H9 (cell line): Measurements from ENCODE around the gene DDX51. TPM values are rescaled to one million over a fixed set of nuclear protein-coding genes. Genes with fewer than 3 reads are reported as not detected.

Experiments
- DNase-seq: peaks from one replicate; pipeline ENCODE4 v3.0.0-alpha.2; 2017
- H2AFZ ChIP-seq: one replicate; pipeline ENCODE4 v1.6.1; 2013; ENCODE audit warnings: mild to moderate bottlenecking, low read length, control low read depth, moderate library complexity
- H2AK5ac ChIP-seq: 2 replicates; pipeline ENCODE4 v1.6.1; 2013; ENCODE audit warnings: low read length, control low read depth, mixed read lengths; ENCODE audit not compliant: insufficient read length
- H2BK120ac ChIP-seq: one replicate; pipeline ENCODE4 v1.6.1; 2013; ENCODE audit warnings: low read depth, mild to moderate bottlenecking, low read length, control low read depth, inconsistent platforms; ENCODE audit not compliant: poor library complexity, severe bottlenecking
- H2BK12ac ChIP-seq: 2 replicates; pipeline ENCODE4 v1.6.1; 2013; ENCODE audit warnings: low read length, control low read depth, mixed read lengths, low read depth; ENCODE audit not compliant: insufficient read length
- H2BK15ac ChIP-seq: 2 replicates; pipeline ENCODE4 v1.6.1; 2013; ENCODE audit warnings: low read depth, low read length, control low read depth
- H2BK20ac ChIP-seq: one replicate; pipeline ENCODE4 v1.6.1; 2013; ENCODE audit warnings: low read depth, mild to moderate bottlenecking, low read length, control low read depth, inconsistent platforms; ENCODE audit not compliant: poor library complexity, severe bottlenecking
- H2BK5ac ChIP-seq: 2 replicates; pipeline ENCODE4 v1.6.1; 2013; ENCODE audit warnings: low read length, control low read depth, mixed read lengths; ENCODE audit not compliant: insufficient read length
- H3K14ac ChIP-seq: 2 replicates; pipeline ENCODE4 v1.6.1; 2013; ENCODE audit warnings: low read length, control low read depth; ENCODE audit not compliant: insufficient read depth
- H3K18ac ChIP-seq: 2 replicates; pipeline ENCODE4 v1.6.1; 2013; ENCODE audit warnings: low read depth, mild to moderate bottlenecking, mixed read lengths, low read length, control low read depth; ENCODE audit not compliant: insufficient read length
- H3K23ac ChIP-seq: 2 replicates; pipeline ENCODE4 v1.6.1; 2013; ENCODE audit warnings: low read length, control low read depth, mixed read lengths, low read depth; ENCODE audit not compliant: insufficient read length
- H3K23me2 ChIP-seq: 2 replicates; pipeline ENCODE4 v1.6.1; 2013; ENCODE audit warnings: low read depth, mild to moderate bottlenecking, mixed read lengths, low read length, control low read depth; ENCODE audit not compliant: insufficient read length, poor library complexity, severe bottlenecking
- H3K27ac ChIP-seq: 2 replicates; pipeline ENCODE4 v1.5.1; 2013; ENCODE audit warnings: low read length, control low read depth, mixed read lengths, low read depth; ENCODE audit not compliant: insufficient read length
- H3K27me3 ChIP-seq: 2 replicates; pipeline ENCODE4 v1.6.1; 2013; ENCODE audit warnings: low read length, control low read depth, inconsistent platforms; ENCODE audit not compliant: insufficient read depth
- H3K4ac ChIP-seq: 2 replicates; pipeline ENCODE4 v1.6.1; 2013; ENCODE audit warnings: low read depth, mild to moderate bottlenecking, control low read depth, inconsistent platforms, low read length, moderate library complexity
- H3K4me1 ChIP-seq: 2 replicates; pipeline ENCODE4 v1.6.1; 2013; ENCODE audit warnings: low read length, control low read depth, inconsistent platforms; ENCODE audit not compliant: insufficient read depth
- H3K4me2 ChIP-seq: 2 replicates; pipeline ENCODE4 v1.6.1; 2013; ENCODE audit warnings: low read length, control low read depth, mixed read lengths; ENCODE audit not compliant: insufficient read length, insufficient read depth
- H3K56ac ChIP-seq: 2 replicates; pipeline ENCODE4 v1.6.1; 2013; ENCODE audit warnings: low read depth, mild to moderate bottlenecking, mixed read lengths, low read length, control low read depth; ENCODE audit not compliant: insufficient read length
- H3K79me1 ChIP-seq: 2 replicates; pipeline ENCODE4 v1.6.1; 2013; ENCODE audit warnings: low read depth, mild to moderate bottlenecking, moderate library complexity, low read length, control low read depth, inconsistent platforms; ENCODE audit not compliant: insufficient read depth, poor library complexity, severe bottlenecking
- H3K79me2 ChIP-seq: 2 replicates; pipeline ENCODE4 v1.6.1; 2013; ENCODE audit warnings: low read length, control low read depth, inconsistent platforms; ENCODE audit not compliant: insufficient read depth
- H3K9ac ChIP-seq: 2 replicates; pipeline ENCODE4 v1.6.1; 2013; ENCODE audit warnings: low read length, control low read depth, mixed read lengths; ENCODE audit not compliant: insufficient read length; ENCODE audit errors: extremely low read depth
- H3K9me3 ChIP-seq: one replicate; pipeline ENCODE4 v1.6.1; 2013; ENCODE audit warnings: low read depth, low read length, inconsistent platforms; ENCODE audit not compliant: control insufficient read depth
- H3T11ph ChIP-seq: one replicate; pipeline ENCODE4 v1.6.1; 2013; ENCODE audit warnings: mild to moderate bottlenecking, low read length, control low read depth, inconsistent platforms
- H4K20me1 ChIP-seq: one replicate; pipeline ENCODE4 v1.6.1; 2013; ENCODE audit not compliant: control insufficient read depth, insufficient read length, insufficient read depth
- H4K5ac ChIP-seq: 2 replicates; pipeline ENCODE4 v1.6.1; 2013; ENCODE audit warnings: low read depth, mild to moderate bottlenecking, mixed read lengths, low read length, control low read depth; ENCODE audit not compliant: insufficient read length
- H4K8ac ChIP-seq: replicated peaks from 2 replicates; pipeline ENCODE4 v1.6.1; 2013; ENCODE audit warnings: low read length, control low read depth, mixed read lengths, low read depth; ENCODE audit not compliant: insufficient read length
- H4K91ac ChIP-seq: 2 replicates; pipeline ENCODE4 v1.6.1; 2013; ENCODE audit warnings: low read depth, mild to moderate bottlenecking, moderate library complexity, mixed read lengths, low read length, control low read depth; ENCODE audit not compliant: insufficient read length
- H3K27ac Mint-ChIP-seq, 3 experiments: 2 replicates in 2 of 3; 3 replicates in 1 of 3; pipeline ENCODE4 v1.8.0; 2020 to 2021; ENCODE audit warnings: mixed read lengths in 3 of 3, mild to moderate bottlenecking in 1 of 3, moderate library complexity in 1 of 3
- H3K27me3 Mint-ChIP-seq: 2 replicates; pipeline ENCODE4 v1.8.0; 2021; ENCODE audit warnings: low read depth, mild to moderate bottlenecking, moderate library complexity, mixed read lengths
- H3K36me3 Mint-ChIP-seq, 3 experiments: 2 replicates in 2 of 3; 3 replicates in 1 of 3; pipeline ENCODE4 v1.8.0; 2020 to 2021; ENCODE audit warnings: low read depth in 3 of 3, mixed read lengths in 3 of 3; ENCODE audit not compliant: insufficient read depth in 1 of 3
- H3K4me1 Mint-ChIP-seq, 2 experiments: 2 replicates each; pipeline ENCODE4 v1.8.0; 2020; ENCODE audit warnings: mixed read lengths in 2 of 2
- H3K4me3 Mint-ChIP-seq, 2 experiments: 2 replicates in 1 of 2; 3 replicates in 1 of 2; pipeline ENCODE4 v1.8.0; 2020 to 2021; ENCODE audit warnings: mild to moderate bottlenecking in 2 of 2, mixed read lengths in 2 of 2, moderate library complexity in 1 of 2
- H3K9me3 Mint-ChIP-seq, 2 experiments: 2 replicates in 1 of 2; 3 replicates in 1 of 2; pipeline ENCODE4 v1.8.0; 2020; ENCODE audit warnings: mild to moderate bottlenecking in 2 of 2, mixed read lengths in 2 of 2, moderate library complexity in 1 of 2
- CTCF ChIP-seq: fragments of 200-600 bp; sonication (generic); conservative IDR thresholded peaks from 3 replicates; pipeline ENCODE4 v1.8.0; 2021; ENCODE audit warnings: antibody characterized with exemption, mild to moderate bottlenecking
- WGBS: extraction: QIAGEN DNeasy Blood & Tissue Kit; methylation state at CpG from one replicate; pipeline ENCODE4 v1.1.7; 2013; ENCODE audit warnings: missing lambda C conversion rate, low lambda C conversion rate, mixed read lengths; ENCODE audit not compliant: insufficient read length; ENCODE audit errors: extremely low coverage; 5-methylcytosine and 5-hydroxymethylcytosine counted together
- total RNA-seq: library from RNA; stranded (reverse); gene quantifications from 2 replicates; pipeline ENCODE4 v1.2.1, GENCODE V29; 2021

DDX51 gene
- total RNA-seq, 1 experiment from 2014 or later = 37.9 TPM

- no peaks in the 10 kb centered on the region for H3K79me1 ChIP-seq
- peaks cover 2 to 3% of the 10 kb centered on the region in 2 experiments; a peak in 4 of 5 replicates for H3K9me3 Mint-ChIP-seq
- no peak overlapping the region for H2AK5ac ChIP-seq
- TF ChIP-seq CTCF = no peak
- no peak overlapping the region for H4K5ac ChIP-seq
- H3K27me3 Mint-ChIP-seq = peaks cover 35% of the 10 kb centered on the region
- no peak overlapping the region for H3T11ph ChIP-seq
- no peak overlapping the region for H3K23ac ChIP-seq
- no peaks in the 10 kb centered on the region for H3K79me2 ChIP-seq
- H2BK5ac ChIP-seq = no peak overlapping the region
- H3K56ac ChIP-seq = no peak overlapping the region
- WGBS = no CpG with 5 or more reads among the region's 14 CpGs
- no peaks in the 10 kb centered on the region for H3K4me1 ChIP-seq
- 0 out of 4 replicates have a peak, but pooled peaks cover 0 to 2% of the 10 kb centered on the region in 2 experiments for H3K4me1 Mint-ChIP-seq
- no peaks in the 10 kb centered on the region; the same call in 1 of the 2 replicates for H3K27me3 ChIP-seq
- no peak overlapping the region for H2BK120ac ChIP-seq
- H3K36me3 Mint-ChIP-seq = 0 out of 7 replicates have a peak, but pooled peaks cover 0 to 2% (median 0%) of the 10 kb centered on the region in 3 experiments
- H3K18ac ChIP-seq = no peak overlapping the region
- H2BK15ac ChIP-seq = no peak overlapping the region
- H4K91ac ChIP-seq = no peak overlapping the region
- H2AFZ ChIP-seq = no peak overlapping the region
- H3K9ac ChIP-seq = no peak overlapping the region
- no peaks in the 10 kb centered on the region for H4K20me1 ChIP-seq
- H2BK20ac ChIP-seq = no peak overlapping the region
- H3K4me2 ChIP-seq = no peak overlapping the region
- no peak overlapping the region for H3K27ac ChIP-seq
- no peak overlapping the region for H3K27ac Mint-ChIP-seq
- H4K8ac ChIP-seq = no peak overlapping the region
- no peak overlapping the region for H3K4ac ChIP-seq
- no peak overlapping the region for H2BK12ac ChIP-seq
- H3K9me3 ChIP-seq = peaks cover 14% of the 10 kb centered on the region
- DNase-seq = no peak
- H3K4me3 Mint-ChIP-seq = no peak overlapping the region
- no peak overlapping the region for H3K14ac ChIP-seq
- no peaks in the 10 kb centered on the region for H3K23me2 ChIP-seq
Observed at GRCh38 chr12:132161036-132161781, 17.1 kb upstream of the DDX51 start.
